Lower lobe of right lung (tissue), 2 donors: Measurements from ENCODE around the gene GORASP2. TPM values are rescaled to one million over a fixed set of nuclear protein-coding genes. Genes with fewer than 3 reads are reported as not detected.
"Not testable (repeated sequence)": the region's sequence is repeated elsewhere in the genome, so short reads cannot be mapped to it uniquely, and the experiment has no call there.

Experiments used
- ATAC-seq, 2 donors: fragments of 200-7000 bp; cut with Tn5 transposase; one replicate each; pipeline ENCODE4 v1.9.1; 2020 to 2022; ENCODE audit warnings: mild to moderate bottlenecking in 2 of 2, moderate library complexity in 2 of 2
- DNase-seq: peaks from one replicate; pipeline ENCODE4 v3.0.0-alpha.2; 2020
- H3K27ac ChIP-seq: fragments of 200-600 bp; one replicate; pipeline ENCODE4 v1.8.0; 2022
- H3K27me3 ChIP-seq: fragments of 200-600 bp; one replicate; pipeline ENCODE4 v1.8.0; 2022; ENCODE audit warnings: low read depth
- H3K36me3 ChIP-seq: fragments of 200-600 bp; one replicate; pipeline ENCODE4 v1.8.0; 2022; ENCODE audit warnings: mild to moderate bottlenecking
- H3K4me1 ChIP-seq: fragments of 200-600 bp; one replicate; pipeline ENCODE4 v1.8.0; 2022
- H3K4me3 ChIP-seq: fragments of 200-600 bp; one replicate; pipeline ENCODE4 v1.8.0; 2022; ENCODE audit warnings: mild to moderate bottlenecking
- H3K9me3 ChIP-seq: fragments of 200-600 bp; one replicate; pipeline ENCODE4 v1.8.0; 2022
- intact Hi-C: fragments of 100-400 bp; cut with DNase I; formaldehyde crosslinking; loops from one replicate; pipeline ENCODE4 v1.11.0; 2022
- total RNA-seq: library from RNA; stranded (reverse); fragmentation: NEBNext Ultra II Directional; extraction: Animal tissue kit (Norgen Biotek cat#: 25700); gene quantifications from one replicate; pipeline ENCODE4 v1.2.1, GENCODE V29; 2021
- TF ChIP-seq, protein P1 (sequence below): fragments of 200-600 bp; IDR thresholded peaks from one replicate; pipeline ENCODE4 v1.8.0; 2022; ENCODE audit warnings: antibody characterized with exemption, mild to moderate bottlenecking
- donor health status: DM: no; HTN: yes; CAD: no; lungs with severe emphysema.

Gene GORASP2
- total RNA-seq, 1 donor from 2014 or later, result 64.9 TPM

DNA sequence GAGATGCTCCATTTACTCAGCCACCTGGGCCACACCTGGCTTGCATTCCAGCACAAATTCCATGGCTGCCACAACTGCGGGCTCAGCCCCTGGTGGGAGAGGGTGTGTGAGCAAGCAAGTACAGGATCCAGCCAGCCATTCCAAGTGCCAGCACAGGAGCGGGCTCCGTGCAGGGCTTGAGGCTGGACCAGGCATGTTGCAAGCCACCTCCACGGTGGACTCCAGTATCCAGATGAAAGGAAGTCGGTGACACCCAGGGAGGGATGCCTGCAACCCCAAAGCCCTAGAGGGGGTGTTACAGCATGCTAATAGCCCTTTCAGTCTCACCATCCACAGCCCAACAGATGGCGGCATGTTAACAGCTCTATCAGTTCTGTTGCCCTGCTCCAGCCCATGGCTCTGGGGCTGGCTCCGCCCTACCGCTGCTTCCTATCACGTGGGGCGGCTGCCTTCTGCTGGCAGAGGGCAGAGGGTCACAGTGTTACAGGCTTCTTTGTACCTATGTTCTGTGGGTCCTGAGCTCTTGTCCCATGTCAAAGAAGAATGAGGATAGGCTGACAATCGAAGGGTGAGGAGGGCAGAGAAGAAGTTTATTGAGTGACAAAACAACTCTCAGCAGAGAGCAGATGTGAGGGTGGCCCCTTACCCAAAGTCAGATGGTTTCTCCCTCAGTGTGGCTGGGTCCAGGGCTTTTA, 11.7 kb upstream of the GORASP2 start:
- ATAC-seq (no peak), DNase-seq (no peak)
- Histone ChIP-seq H3K27ac (no peak overlapping the region), H3K27me3 (no peaks in the 10 kb centered on the region), H3K4me1 (no peaks in the 10 kb centered on the region), H3K4me3 (no peak overlapping the region), H3K9me3 (peaks cover 22% of the 10 kb centered on the region), H3K36me3 (no peaks in the 10 kb centered on the region)
- TF ChIP-seq, protein P1, sequence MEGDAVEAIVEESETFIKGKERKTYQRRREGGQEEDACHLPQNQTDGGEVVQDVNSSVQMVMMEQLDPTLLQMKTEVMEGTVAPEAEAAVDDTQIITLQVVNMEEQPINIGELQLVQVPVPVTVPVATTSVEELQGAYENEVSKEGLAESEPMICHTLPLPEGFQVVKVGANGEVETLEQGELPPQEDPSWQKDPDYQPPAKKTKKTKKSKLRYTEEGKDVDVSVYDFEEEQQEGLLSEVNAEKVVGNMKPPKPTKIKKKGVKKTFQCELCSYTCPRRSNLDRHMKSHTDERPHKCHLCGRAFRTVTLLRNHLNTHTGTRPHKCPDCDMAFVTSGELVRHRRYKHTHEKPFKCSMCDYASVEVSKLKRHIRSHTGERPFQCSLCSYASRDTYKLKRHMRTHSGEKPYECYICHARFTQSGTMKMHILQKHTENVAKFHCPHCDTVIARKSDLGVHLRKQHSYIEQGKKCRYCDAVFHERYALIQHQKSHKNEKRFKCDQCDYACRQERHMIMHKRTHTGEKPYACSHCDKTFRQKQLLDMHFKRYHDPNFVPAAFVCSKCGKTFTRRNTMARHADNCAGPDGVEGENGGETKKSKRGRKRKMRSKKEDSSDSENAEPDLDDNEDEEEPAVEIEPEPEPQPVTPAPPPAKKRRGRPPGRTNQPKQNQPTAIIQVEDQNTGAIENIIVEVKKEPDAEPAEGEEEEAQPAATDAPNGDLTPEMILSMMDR, result no peak
- intact Hi-C loops, result no loop called here

DNA sequence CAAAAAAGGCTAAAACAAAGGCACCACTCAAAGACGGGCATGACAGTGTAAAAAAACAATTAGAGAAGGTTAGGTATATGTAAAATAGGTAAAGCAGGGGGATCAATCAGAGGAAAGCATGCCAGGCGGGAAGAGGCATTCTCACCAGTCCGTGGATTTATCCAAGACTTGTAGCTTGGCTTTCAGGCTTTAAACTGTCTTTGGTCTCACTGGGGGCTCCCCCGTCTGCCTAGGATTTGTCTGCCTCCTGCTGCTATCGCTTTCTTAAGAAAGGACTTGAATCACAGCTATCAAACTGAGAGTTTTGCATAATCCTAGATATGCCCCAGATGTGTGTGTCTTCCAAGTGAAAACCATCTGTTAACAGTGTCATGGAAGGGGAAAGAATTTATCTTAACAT, 11.1 kb upstream of the GORASP2 start:
- no peak overlapping the region for H3K4me3 ChIP-seq
- H3K9me3 ChIP-seq, result peaks cover 16% of the 10 kb centered on the region
- H3K27me3 ChIP-seq, result no peaks in the 10 kb centered on the region
- ATAC-seq (no peak), DNase-seq (no peak)
- TF ChIP-seq, protein P1, result no peak
- intact Hi-C loops, result no loop called here
- H3K36me3 ChIP-seq, result no peaks in the 10 kb centered on the region
- no peak overlapping the region for H3K27ac ChIP-seq
- H3K4me1 ChIP-seq, result no peaks in the 10 kb centered on the region

DNA sequence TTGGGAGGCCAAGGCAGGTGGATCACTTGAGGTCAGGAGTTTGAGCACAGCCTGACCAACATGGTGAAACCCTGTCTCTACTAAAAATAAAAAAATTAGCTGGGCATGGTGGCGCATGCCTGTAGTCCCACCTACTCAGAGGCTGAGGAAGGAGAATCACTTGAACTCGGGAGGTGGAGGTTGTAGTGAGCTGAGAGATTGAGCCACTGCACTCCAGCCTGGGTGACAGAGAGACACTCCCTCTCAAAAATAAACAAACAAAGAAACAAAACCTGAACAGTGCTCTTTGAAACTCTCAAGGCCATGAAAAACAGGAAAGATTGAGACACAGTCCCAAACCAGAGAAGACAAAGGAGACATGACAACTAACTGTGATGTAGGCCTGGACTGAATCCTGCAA, 7.2 kb upstream of the GORASP2 start:
- H3K9me3 ChIP-seq, result peaks cover 12% of the 10 kb centered on the region
- H3K4me3 ChIP-seq, H3K4me1 ChIP-seq, ATAC-seq, H3K27ac ChIP-seq, DNase-seq, H3K27me3 ChIP-seq, H3K36me3 ChIP-seq, intact Hi-C loops: not testable (repeated sequence)

DNA sequence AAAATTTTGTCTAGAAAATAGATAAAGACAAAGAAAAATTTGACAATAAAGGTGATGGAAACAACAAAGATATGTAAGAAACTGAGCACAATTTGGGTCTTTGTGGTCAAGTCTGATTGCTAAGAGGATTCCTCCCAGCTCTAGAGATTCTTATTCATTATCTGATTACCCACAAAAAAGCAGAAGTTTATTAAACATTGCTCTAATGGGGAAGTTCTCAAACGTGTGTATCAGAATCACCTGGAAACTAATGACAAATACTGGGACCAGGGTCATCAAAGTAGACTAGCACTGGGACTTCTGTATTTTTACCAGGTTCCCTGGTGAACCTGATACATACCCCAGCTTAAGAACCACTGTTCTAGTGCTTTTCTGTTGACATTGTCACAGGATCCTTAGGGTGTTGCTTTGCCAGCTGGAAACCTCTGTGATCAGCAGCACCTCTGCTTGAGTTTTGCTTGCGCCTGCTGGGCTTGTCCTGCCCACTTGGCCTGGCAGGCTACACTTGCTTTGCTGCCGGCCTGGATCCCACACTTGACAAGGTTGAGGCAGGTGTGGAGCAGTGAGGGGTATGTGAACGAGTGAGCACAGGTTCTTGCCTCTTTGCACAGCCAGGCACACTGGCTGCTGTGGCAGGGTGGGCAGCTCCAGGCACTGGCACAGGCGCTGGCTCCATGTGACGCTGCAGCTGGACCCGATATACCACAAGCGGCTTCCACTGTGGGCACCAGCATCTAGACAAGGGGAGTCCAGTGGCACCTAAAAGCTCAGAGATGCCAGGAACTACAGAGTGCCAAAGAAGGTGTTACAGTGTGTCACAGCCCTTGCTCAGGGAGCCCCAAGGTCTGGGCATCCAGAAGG, 6.2 kb upstream of the GORASP2 start:
- TF ChIP-seq, protein P1, result no peak
- Histone ChIP-seq H3K27me3 (no peaks in the 10 kb centered on the region), H3K36me3 (no peaks in the 10 kb centered on the region), H3K4me1 (no peaks in the 10 kb centered on the region), H3K9me3 (peaks cover 7% of the 10 kb centered on the region), H3K4me3 (no peak overlapping the region), H3K27ac (no peak overlapping the region)
- DNase-seq (no peak), ATAC-seq (peak in 1 of 2 donors; percentile 15)
- intact Hi-C loops, result no loop called here

DNA sequence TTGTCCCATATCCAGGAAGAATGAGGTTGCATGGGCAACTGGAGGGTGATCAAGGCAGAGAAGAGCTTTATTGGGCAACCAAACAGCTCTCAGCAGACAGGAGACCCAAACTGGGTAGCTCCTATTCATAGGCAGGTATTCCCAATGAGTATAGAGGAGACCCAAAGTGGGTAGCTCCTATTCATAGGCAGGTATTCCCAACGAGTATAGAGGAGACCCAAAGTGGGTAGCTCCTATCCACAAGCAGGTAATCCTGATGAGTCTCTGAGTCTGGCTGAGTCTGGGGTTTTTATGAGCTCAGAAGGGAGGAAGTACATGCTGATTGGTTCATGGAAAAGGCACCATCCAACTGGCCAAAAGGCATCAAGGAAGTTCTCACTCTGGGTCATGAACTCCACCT, 5.3 kb upstream of the GORASP2 start:
- no peak for ATAC-seq
- DNase-seq, result no peak
- Histone ChIP-seq H3K4me3 (no peak overlapping the region), H3K27ac (no peak overlapping the region), H3K27me3 (no peaks in the 10 kb centered on the region), H3K9me3 (peaks cover 5% of the 10 kb centered on the region), H3K4me1 (peaks cover 5% of the 10 kb centered on the region), H3K36me3 (no peaks in the 10 kb centered on the region)
- intact Hi-C loops, result no loop called here
- TF ChIP-seq, protein P1, result no peak

DNA sequence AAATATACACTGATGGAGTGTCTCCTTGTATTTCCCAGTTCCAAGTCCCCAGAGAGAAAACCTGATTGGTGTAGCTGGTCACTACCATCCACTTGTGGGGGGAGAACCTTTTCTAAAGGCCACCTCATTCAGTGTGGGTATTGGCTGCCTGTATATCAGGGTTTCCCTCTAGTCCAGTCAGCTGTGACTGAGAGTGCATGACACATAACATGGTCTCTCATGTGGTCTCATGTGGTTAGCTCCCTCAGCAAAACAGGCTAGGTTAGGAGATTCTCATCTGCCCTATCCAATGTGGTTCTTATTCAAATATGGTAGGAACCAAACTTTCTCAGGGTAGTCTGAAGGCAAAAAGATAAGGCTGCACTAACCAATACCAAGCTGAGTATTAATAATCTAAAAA, 4.1 kb upstream of the GORASP2 start:
- TF ChIP-seq, protein P1, result no peak
- no peaks in the 10 kb centered on the region for H3K27me3 ChIP-seq
- no peak for ATAC-seq
- H3K9me3 ChIP-seq, result peaks cover 5% of the 10 kb centered on the region
- H3K4me1 ChIP-seq, result peaks cover 5% of the 10 kb centered on the region
- intact Hi-C loops, result no loop called here
- H3K4me3 ChIP-seq, result no peak overlapping the region
- H3K27ac ChIP-seq, result no peak overlapping the region
- no peak for DNase-seq
- H3K36me3 ChIP-seq, result no peaks in the 10 kb centered on the region
